ENCODE results near the gene TRPV5. TPM values are rescaled to one million over a fixed set of nuclear protein-coding genes. Genes with fewer than 3 reads are reported as not detected.

Gene TRPV5
- total RNA-seq, 5 donors from 2014 or later (not counting 1 experiment from before 2014, with no cell fraction given) = not detected

GRCh38 chr7:142957723-142958122 is 24.2 kb upstream of the TRPV5 start:
- POLR2A ChIA-PET = no interaction called here
- Mint-ChIP-seq H3K27me3 (peaks cover 16 to 24% of the 10 kb centered on the region in 2 donors), H3K9me3 (peaks cover 14 to 29% (median 21%) of the 10 kb centered on the region in 3 donors), H3K4me1 (no peaks in the 10 kb centered on the region), H3K36me3 (no peaks in the 10 kb centered on the region), H3K4me3 (no peak overlapping the region), H3K27ac (no peak overlapping the region)
- Histone ChIP-seq H3K4me1 (ENCODE audit: control insufficient read depth in 1 of 2, extremely low read depth in 1 of 2, insufficient read depth in 2 of 2, low read length in 2 of 2) (no peaks in the 10 kb centered on the region), H3K27me3 (replicated peaks in 1 of 2; ENCODE audit: control insufficient read depth in 2 of 2, extremely low read depth in 1 of 2, insufficient read depth in 2 of 2, low read length in 1 of 2) (peaks cover 0 to 27% of the 10 kb centered on the region in 2 experiments), H3K9me3 (no peaks in the 10 kb centered on the region), H3K27ac (ENCODE audit: low read length) (no peak overlapping the region), H3K36me3 (ENCODE audit: control insufficient read depth in 2 of 2, extremely low read depth in 1 of 2, insufficient read depth in 1 of 2, low read length in 1 of 2) (no peaks in the 10 kb centered on the region), H3K4me3 (ENCODE audit: control insufficient read depth in 1 of 2, extremely low read depth in 1 of 2, low read length in 1 of 2) (no peak overlapping the region)
- WGBS (ENCODE audit: insufficient coverage) = 76% methylated on average over 5 of the region's 8 CpGs
- CTCF ChIA-PET = no interaction called here
- DNase-seq (no peak), ATAC-seq (replicated peaks in 1 of 4) (no peak)

DNA sequence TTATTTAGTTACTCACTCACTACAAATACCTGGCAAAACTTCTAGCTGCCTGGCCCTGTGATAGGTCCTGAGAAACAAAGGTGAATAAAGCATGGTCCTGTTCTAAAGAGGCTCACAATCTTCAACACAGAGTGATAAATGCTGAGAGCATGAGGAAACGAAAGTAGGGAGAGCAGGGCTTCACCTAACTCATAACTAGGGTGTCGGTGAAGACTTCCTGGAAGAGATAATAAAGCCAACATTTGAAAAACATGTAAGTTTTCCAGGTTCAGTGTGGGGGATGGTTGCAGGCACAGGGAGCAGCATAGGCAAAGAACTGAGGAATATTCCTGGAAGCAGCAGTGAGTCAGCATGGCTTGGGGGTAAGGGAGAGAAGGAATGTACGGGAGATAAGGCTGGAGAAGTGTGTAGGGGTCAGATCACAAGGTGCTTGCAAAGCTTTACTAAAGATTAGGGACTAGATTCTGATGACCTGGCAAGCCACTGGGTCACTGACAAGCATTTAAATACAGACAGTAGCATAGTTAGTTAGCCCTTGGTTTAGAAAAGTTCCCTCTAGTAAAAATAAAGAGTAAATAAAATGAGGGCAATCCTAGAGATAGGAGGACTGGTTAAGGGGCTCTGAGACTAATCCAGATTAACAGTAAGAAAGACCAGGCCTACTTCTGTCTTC is 23.5 kb upstream of the TRPV5 start:
- POLR2A ChIA-PET = no interaction called here
- ATAC-seq (replicated peaks in 1 of 4) = no peak
- peaks cover 14 to 29% (median 21%) of the 10 kb centered on the region in 3 donors for H3K9me3 Mint-ChIP-seq
- Histone ChIP-seq H3K36me3 (ENCODE audit: control insufficient read depth in 2 of 2, extremely low read depth in 1 of 2, insufficient read depth in 1 of 2, low read length in 1 of 2) (no peaks in the 10 kb centered on the region), H3K27me3 (replicated peaks in 1 of 2; ENCODE audit: control insufficient read depth in 2 of 2, extremely low read depth in 1 of 2, insufficient read depth in 2 of 2, low read length in 1 of 2) (peaks cover 0 to 26% of the 10 kb centered on the region in 2 experiments), H3K4me1 (ENCODE audit: control insufficient read depth in 1 of 2, extremely low read depth in 1 of 2, insufficient read depth in 2 of 2, low read length in 2 of 2) (no peaks in the 10 kb centered on the region), H3K4me3 (ENCODE audit: control insufficient read depth in 1 of 2, extremely low read depth in 1 of 2, low read length in 1 of 2) (no peak overlapping the region), H3K9me3 (no peaks in the 10 kb centered on the region), H3K27ac (ENCODE audit: low read length) (no peak overlapping the region)
- no peak overlapping the region for H3K4me3 Mint-ChIP-seq
- no peak for DNase-seq
- no peak overlapping the region for H3K27ac Mint-ChIP-seq
- WGBS (ENCODE audit: insufficient coverage) = 67% methylated on average over 1 of the region's 3 CpGs
- no peaks in the 10 kb centered on the region for H3K4me1 Mint-ChIP-seq
- CTCF ChIA-PET = no interaction called here
- no peaks in the 10 kb centered on the region for H3K36me3 Mint-ChIP-seq
- peaks cover 16 to 23% of the 10 kb centered on the region in 2 donors for H3K27me3 Mint-ChIP-seq

DNA sequence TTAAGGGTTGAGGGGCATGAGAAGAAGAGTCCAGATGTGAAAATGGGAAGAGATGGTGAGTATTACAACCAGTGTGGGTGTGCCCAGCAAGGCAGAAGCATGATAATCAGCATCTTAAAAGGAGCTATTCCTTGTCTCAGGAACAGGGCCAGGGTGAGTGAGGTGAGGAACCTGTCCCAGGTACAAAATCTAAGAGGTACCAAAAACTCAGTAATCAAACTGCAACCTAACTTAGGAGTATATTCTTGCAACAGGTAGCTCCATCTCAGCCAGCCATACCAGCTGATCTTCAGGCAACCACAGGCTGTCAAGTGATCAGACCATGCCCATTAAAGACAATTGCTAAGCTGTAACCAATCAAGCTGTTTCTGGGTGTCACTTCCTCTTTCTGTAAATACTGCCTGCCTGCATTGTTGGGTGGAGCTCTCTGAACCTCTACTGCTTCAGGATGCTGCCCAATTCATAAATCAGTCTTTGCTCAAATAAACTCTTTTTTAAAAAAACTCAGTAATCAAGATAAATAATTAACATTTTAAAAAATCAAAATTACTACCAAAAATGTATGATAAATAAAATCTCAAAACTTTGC is 21.2 kb upstream of the TRPV5 start:
- H3K36me3 Mint-ChIP-seq = no peaks in the 10 kb centered on the region
- ChIA-PET POLR2A (no interaction called here), CTCF (no interaction called here)
- Histone ChIP-seq H3K27me3 (replicated peaks in 1 of 2; ENCODE audit: control insufficient read depth in 2 of 2, extremely low read depth in 1 of 2, insufficient read depth in 2 of 2, low read length in 1 of 2) (peaks cover 0 to 14% of the 10 kb centered on the region in 2 experiments), H3K4me3 (ENCODE audit: control insufficient read depth in 1 of 2, extremely low read depth in 1 of 2, low read length in 1 of 2) (no peak overlapping the region), H3K4me1 (ENCODE audit: control insufficient read depth in 1 of 2, extremely low read depth in 1 of 2, insufficient read depth in 2 of 2, low read length in 2 of 2) (no peaks in the 10 kb centered on the region), H3K36me3 (ENCODE audit: control insufficient read depth in 2 of 2, extremely low read depth in 1 of 2, insufficient read depth in 1 of 2, low read length in 1 of 2) (no peaks in the 10 kb centered on the region), H3K9me3 (no peaks in the 10 kb centered on the region), H3K27ac (ENCODE audit: low read length) (no peak overlapping the region)
- H3K9me3 Mint-ChIP-seq = peaks cover 14 to 29% (median 21%) of the 10 kb centered on the region in 3 donors
- H3K4me3 Mint-ChIP-seq = no peak overlapping the region
- no peak overlapping the region for H3K27ac Mint-ChIP-seq
- H3K27me3 Mint-ChIP-seq = peaks cover 9 to 20% of the 10 kb centered on the region in 2 donors
- ATAC-seq (replicated peaks in 1 of 4) = no peak
- no peaks in the 10 kb centered on the region for H3K4me1 Mint-ChIP-seq
- no peak for DNase-seq

DNA sequence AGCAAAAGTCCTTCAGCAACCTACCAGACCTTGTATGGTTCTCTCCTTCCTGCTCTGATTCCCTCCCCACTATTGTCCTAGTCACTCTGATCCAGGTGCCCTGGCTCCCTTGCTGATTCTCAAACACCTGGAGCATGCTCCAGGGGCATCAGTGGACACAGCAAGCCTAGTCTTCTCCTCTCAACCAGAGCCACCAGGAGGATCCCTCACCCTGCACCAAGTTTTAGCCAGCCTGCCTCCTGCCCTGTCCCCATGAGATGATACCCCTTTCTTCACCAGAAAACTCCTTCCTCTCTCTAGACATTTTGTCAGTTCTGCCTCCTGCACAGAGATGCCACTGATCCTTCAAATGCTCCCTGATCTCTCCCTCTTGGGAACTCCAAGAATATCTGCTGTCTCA is 16.7 kb upstream of the TRPV5 start:
- no peak for DNase-seq
- no peak overlapping the region for H3K4me3 Mint-ChIP-seq
- no peaks in the 10 kb centered on the region for H3K4me1 Mint-ChIP-seq
- POLR2A ChIA-PET = no interaction called here
- Histone ChIP-seq H3K4me1 (ENCODE audit: control insufficient read depth in 1 of 2, extremely low read depth in 1 of 2, insufficient read depth in 2 of 2, low read length in 2 of 2) (no peaks in the 10 kb centered on the region), H3K9me3 (no peaks in the 10 kb centered on the region), H3K27me3 (replicated peaks in 1 of 2; ENCODE audit: control insufficient read depth in 2 of 2, extremely low read depth in 1 of 2, insufficient read depth in 2 of 2, low read length in 1 of 2) (peaks cover 0 to 15% of the 10 kb centered on the region in 2 experiments), H3K27ac (ENCODE audit: low read length) (no peak overlapping the region), H3K36me3 (ENCODE audit: control insufficient read depth in 2 of 2, extremely low read depth in 1 of 2, insufficient read depth in 1 of 2, low read length in 1 of 2) (no peaks in the 10 kb centered on the region), H3K4me3 (ENCODE audit: control insufficient read depth in 1 of 2, extremely low read depth in 1 of 2, low read length in 1 of 2) (no peak overlapping the region)
- peaks cover 3 to 12% (median 6%) of the 10 kb centered on the region in 3 donors for H3K9me3 Mint-ChIP-seq
- CTCF ChIA-PET = no interaction called here
- H3K27ac Mint-ChIP-seq = no peak overlapping the region
- ATAC-seq (replicated peaks in 1 of 4) = no peak
- peaks cover 9 to 17% of the 10 kb centered on the region in 2 donors for H3K27me3 Mint-ChIP-seq
- no peaks in the 10 kb centered on the region for H3K36me3 Mint-ChIP-seq

- Histone ChIP-seq H3K27me3 (replicated peaks in 1 of 2; ENCODE audit: control insufficient read depth in 2 of 2, extremely low read depth in 1 of 2, insufficient read depth in 2 of 2, low read length in 1 of 2) (peaks cover 0 to 25% of the 10 kb centered on the region in 2 experiments), H3K36me3 (ENCODE audit: control insufficient read depth in 2 of 2, extremely low read depth in 1 of 2, insufficient read depth in 1 of 2, low read length in 1 of 2) (no peaks in the 10 kb centered on the region), H3K4me3 (ENCODE audit: control insufficient read depth in 1 of 2, extremely low read depth in 1 of 2, low read length in 1 of 2) (no peak overlapping the region), H3K9me3 (no peaks in the 10 kb centered on the region), H3K27ac (ENCODE audit: low read length) (no peak overlapping the region), H3K4me1 (ENCODE audit: control insufficient read depth in 1 of 2, extremely low read depth in 1 of 2, insufficient read depth in 2 of 2, low read length in 2 of 2) (no peaks in the 10 kb centered on the region)
- ATAC-seq (replicated peaks in 1 of 4) (no peak), DNase-seq (no peak)
- ChIA-PET POLR2A (no interaction called here), CTCF (no interaction called here)
- H3K27me3 Mint-ChIP-seq = peaks cover 12 to 23% of the 10 kb centered on the region in 2 donors
- H3K4me1 Mint-ChIP-seq = no peaks in the 10 kb centered on the region
- peaks cover 0 to under 1% (median 0%) of the 10 kb centered on the region in 3 donors for H3K9me3 Mint-ChIP-seq
- 100% methylated on average over 3 of the region's 4 CpGs for WGBS (ENCODE audit: insufficient coverage)
- H3K36me3 Mint-ChIP-seq = no peaks in the 10 kb centered on the region
- H3K4me3 Mint-ChIP-seq = no peak overlapping the region
- no peak overlapping the region for H3K27ac Mint-ChIP-seq
Measured at GRCh38 chr7:142948603-142949002, 15.1 kb upstream of the TRPV5 start.

DNA sequence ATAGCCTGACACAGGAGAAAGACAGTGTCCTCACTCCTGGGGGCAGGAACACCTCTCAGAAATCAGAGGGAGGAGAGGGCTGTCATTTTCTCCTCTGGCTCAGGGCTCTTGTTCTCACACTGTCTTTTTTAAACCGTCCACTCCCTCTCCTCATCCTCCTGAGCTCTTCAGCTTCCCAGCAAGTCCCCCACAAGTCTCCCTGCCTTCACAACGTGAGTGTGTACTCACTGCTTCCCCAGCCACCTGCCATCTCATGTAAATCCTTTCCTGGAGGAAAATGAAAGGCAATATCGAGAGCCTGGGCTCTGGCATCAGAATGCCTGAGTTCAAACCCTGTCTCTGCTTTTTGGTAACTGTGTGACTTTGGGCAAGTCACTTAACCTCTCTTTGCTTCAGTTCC is 11.5 kb upstream of the TRPV5 start:
- no peaks in the 10 kb centered on the region for H3K36me3 Mint-ChIP-seq
- Histone ChIP-seq H3K4me1 (ENCODE audit: control insufficient read depth in 1 of 2, extremely low read depth in 1 of 2, insufficient read depth in 2 of 2, low read length in 2 of 2) (no peaks in the 10 kb centered on the region), H3K36me3 (ENCODE audit: control insufficient read depth in 2 of 2, extremely low read depth in 1 of 2, insufficient read depth in 1 of 2, low read length in 1 of 2) (no peaks in the 10 kb centered on the region), H3K27ac (ENCODE audit: low read length) (no peak overlapping the region), H3K27me3 (replicated peaks in 1 of 2; ENCODE audit: control insufficient read depth in 2 of 2, extremely low read depth in 1 of 2, insufficient read depth in 2 of 2, low read length in 1 of 2) (peaks cover 0 to 36% of the 10 kb centered on the region in 2 experiments), H3K9me3 (no peaks in the 10 kb centered on the region), H3K4me3 (ENCODE audit: control insufficient read depth in 1 of 2, extremely low read depth in 1 of 2, low read length in 1 of 2) (no peak overlapping the region)
- 59% methylated on average over 2 of the region's 3 CpGs for WGBS (ENCODE audit: insufficient coverage)
- no peak overlapping the region for H3K4me3 Mint-ChIP-seq
- no peaks in the 10 kb centered on the region for H3K4me1 Mint-ChIP-seq
- DNase-seq = no peak
- no peaks in the 10 kb centered on the region for H3K9me3 Mint-ChIP-seq
- ChIA-PET CTCF (no interaction called here), POLR2A (interaction anchor here in 1 of 2 donors (0.7 kb wide), 1 partner anchor 298 kb away, joined by 4 read pairs; no protein-coding TSS in a partner anchor)
- H3K27ac Mint-ChIP-seq = no peak overlapping the region
- no peak for ATAC-seq (replicated peaks in 1 of 4)
- H3K27me3 Mint-ChIP-seq = peaks cover 12 to 21% of the 10 kb centered on the region in 2 donors

Data from T-cell (primary cell).